Kidney glomerular epithelial cell (primary cell): ENCODE data around the gene TUBGCP2.

ENCODE experiments used
- DNase-seq: peaks from one replicate; lab custom pipeline; 2025; lab: John Stamatoyannopoulos, UW

TUBGCP2 gene

GRCh38 chr10:133279326-133280226 is 29.1 kb downstream of the TUBGCP2 start:
- DNase-seq, result no peak

GRCh38 chr10:133278577-133279265 is 30.0 kb downstream of the TUBGCP2 start:
- peak; percentile 7 for DNase-seq

- no peak for DNase-seq
These were observed 30.6 kb downstream of the TUBGCP2 start for GRCh38 chr10:133277993-133278576.

- DNase-seq, result no peak
These were observed 31.2 kb downstream of the TUBGCP2 start for GRCh38 chr10:133277277-133277992.

DNA sequence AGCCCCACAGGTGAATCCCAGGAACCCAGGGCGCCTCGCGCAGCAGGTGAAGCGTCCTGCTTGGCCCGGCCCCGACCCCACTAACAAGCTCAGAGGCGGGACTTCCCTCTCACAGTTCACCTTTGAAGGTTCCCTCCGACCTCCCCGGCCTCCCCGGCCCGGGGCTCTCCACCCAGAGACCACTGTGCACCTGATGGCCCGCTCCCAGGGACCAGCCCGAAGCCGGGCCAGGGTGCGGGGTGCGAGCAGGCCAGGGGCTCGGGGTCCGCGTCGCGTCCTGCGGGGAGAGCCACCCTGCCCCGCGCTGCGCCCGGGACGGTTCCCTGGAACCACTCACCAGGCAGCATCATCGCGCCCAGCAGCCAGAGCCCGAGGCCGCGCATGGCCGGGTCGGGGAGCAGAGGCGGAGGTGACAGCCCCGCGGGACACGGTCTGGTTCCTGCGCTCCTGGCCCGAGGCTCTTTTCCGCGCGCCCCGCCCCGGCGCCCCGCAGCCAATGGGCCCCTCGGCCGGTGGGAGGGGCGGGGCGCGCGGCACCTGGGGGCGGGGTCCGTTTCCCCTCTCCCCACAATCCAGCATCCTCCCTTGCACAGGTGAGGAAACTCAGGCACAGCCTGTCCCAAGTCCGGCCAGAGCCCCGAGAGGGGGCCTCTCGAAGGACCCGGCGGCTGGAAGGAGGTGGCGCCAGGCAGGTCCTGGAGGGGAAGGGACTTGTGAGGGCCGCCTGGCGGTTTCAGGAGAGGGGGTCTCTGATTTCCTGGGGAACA is 32.1 kb downstream of the TUBGCP2 start, which contains the start of gene ADAM8:
ADAM8 (minus strand) TSS at position 434 of the 767 bp plus-strand sequence; CDS start at position 383, 51 bp downstream.
- no peak for DNase-seq

GRCh38 chr10:133276100-133276434 is 32.6 kb downstream of the TUBGCP2 start:
- no peak for DNase-seq

DNA sequence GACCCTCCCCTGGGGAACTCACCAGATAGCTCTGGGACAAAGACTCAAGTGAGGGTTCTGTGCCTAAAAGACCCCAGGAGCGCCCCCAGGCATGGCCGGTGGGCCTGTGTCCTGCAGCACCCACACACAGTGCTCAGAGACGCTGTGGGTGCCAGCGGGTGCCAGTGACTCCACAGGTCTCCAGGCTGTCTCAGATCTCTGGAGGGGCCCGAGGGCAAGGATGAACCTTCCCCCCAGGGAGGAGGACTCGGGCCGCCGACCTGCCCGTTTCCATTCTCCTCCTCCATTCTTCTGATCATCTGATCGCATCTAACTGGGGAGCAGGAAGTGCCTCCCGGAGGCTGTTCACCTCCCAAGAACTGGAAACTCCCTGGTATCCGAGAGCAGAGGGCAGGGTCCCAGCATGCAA is 33.0 kb downstream of the TUBGCP2 start:
- DNase-seq, result no peak

GRCh38 chr10:133274751-133275683 is 33.7 kb downstream of the TUBGCP2 start:
- DNase-seq, result no peak

- DNase-seq, result no peak
These were observed 35.0 kb downstream of the TUBGCP2 start for GRCh38 chr10:133273534-133274143.

GRCh38 chr10:133272964-133273420 is 35.7 kb downstream of the TUBGCP2 start:
- DNase-seq, result no peak

DNA sequence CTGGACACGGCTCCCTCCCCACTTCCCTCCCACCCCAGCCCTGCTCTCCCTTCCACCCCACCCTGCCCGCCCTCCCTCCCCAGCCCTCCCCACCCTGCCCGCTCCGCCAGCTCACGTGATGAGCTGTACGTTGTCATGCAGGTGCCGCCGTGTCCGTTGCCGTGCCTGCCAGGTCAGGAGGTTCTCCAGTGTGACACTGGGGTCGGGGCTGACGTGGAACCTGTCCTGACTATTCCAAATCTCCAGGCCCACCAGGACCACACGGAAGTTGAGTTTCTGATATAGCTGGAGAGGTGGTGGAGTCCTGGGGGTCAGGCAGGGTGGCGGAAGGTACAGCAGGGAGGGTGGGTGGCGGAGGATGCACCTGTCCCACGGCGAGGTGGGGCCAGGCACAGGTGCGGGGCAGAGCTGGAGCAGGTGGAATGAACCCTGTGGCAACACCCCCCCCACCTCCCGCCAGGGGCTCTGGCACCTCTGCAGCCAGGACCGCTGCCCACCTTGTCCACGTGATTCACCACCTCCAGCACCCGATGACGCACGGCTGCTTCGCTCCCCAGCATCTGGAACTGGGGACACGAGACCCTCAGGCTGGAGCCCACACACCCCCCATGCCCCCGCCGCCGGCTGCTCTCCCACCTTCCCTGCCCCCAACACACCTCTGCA is 36.2 kb downstream of the TUBGCP2 start:
- DNase-seq, result no peak

GRCh38 chr10:133271521-133272300 is 37.0 kb downstream of the TUBGCP2 start:
- no peak for DNase-seq

DNA sequence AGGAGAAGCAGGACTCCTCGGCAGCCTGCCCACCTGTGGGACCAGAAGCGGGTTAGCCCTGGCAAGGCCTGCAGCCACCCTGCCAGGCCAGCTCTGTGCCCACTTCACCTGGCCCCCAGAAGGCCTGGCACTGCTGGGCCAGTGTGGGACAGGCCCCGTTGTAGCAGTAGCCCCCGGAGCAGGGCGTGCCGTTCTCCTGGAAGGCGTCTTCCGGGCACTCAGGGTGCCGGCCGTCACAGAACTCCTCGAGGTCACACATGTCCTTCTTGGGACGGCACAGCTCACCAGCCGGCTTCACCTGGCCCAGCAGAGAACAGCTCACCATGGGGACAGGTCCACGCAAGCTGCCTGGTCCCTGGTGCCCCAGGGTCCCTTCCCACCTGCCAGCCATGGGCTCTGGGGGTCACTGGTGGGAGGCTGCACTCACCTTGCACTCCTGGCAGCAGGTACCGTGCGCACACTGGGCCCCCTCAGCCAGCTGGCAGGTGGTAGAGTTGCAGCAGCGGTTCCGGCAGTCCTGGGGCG is 37.8 kb downstream of the TUBGCP2 start:
- no peak for DNase-seq

- no peak for DNase-seq
These were observed 38.5 kb downstream of the TUBGCP2 start for GRCh38 chr10:133270204-133270603.

DNA sequence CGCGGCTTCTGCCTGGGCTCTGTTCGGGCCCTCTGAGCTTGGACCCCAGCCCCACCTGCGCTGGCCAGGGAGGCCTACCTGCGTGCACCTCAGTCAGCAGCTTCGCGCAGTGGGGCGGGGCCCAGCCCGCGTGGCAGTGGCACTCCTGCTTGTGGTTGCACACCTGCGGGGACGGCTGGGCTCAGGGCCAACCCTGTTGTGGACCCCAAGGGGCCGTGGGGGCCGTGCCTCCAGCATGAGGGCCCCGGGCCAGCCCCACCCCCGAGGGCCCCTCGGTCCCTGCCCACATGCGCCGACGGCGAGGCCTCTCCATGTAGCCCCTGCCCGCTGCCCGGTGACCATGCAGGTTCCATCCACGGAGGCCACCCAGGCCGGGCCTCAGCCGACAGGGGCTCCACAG is 39.3 kb downstream of the TUBGCP2 start:
- DNase-seq, result no peak

DNA sequence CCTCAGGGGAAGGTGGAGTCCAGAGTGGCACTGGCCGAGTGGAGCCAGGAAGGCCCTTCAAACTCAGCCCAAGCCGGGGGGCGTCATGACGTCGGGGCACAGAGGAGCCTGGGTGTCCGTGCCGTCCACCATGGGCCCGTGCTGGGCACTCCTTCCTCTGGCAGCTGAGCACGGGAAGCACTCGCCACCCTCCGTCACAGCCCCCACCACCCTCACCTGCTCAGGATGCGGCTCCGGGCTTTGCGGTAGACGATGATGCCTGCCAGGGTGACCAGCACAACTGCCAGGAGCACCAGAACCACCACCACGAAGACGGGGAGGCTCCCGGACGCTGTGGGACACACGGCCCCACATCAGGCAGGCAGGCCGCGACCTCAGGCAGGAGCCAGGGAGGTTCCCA is 40.1 kb downstream of the TUBGCP2 start:
- no peak for DNase-seq

- DNase-seq, result no peak
These were observed 40.8 kb downstream of the TUBGCP2 start for GRCh38 chr10:133267829-133268228.

- no peak for DNase-seq
These were observed 41.4 kb downstream of the TUBGCP2 start for GRCh38 chr10:133267293-133267692.
